Lower leg skin (tissue), 3 donors: Measurements from ENCODE around the gene DLK2.

Experiments used
- CTCF ChIP-seq, 3 donors: fragments of 450-650 bp; IDR thresholded peaks; one replicate each; pipeline ENCODE4 v1.5.1; 2016; ENCODE audit warnings: antibody characterized with exemption in 3 of 3, mild to moderate bottlenecking in 3 of 3, moderate library complexity in 2 of 3
- POLR2A ChIP-seq, 2 donors: fragments of 450-650 bp; IDR thresholded peaks; one replicate each; pipeline ENCODE4 v1.6.1; 2016 to 2017; ENCODE audit warnings: antibody characterized with exemption in 2 of 2, mild to moderate bottlenecking in 1 of 2, moderate library complexity in 1 of 2

- TF ChIP-seq CTCF (IDR thresholded peaks at IDR 0.05), result no peak
- no peak for TF ChIP-seq POLR2A (IDR thresholded peaks at IDR 0.05)
These were observed 48.1 kb downstream of the DLK2 start for GRCh38 chr6:43407296-43407695.
